GM13976 (cell line): ENCODE measurements around the gene ELOVL2.
"Not testable (repeated sequence)": the region's sequence is repeated elsewhere in the genome, so short reads cannot be mapped to it uniquely, and the experiment has no call there.

ENCODE experiments used
- DNase-seq: peaks from one replicate; pipeline ENCODE4 v3.0.0; 2012; ENCODE audit warnings: low spot score
- CTCF ChIP-seq: IDR thresholded peaks from 2 replicates; pipeline ENCODE4 v1.5.1; 2012; ENCODE audit warnings: borderline replicate concordance, mild to moderate bottlenecking; ENCODE audit not compliant: insufficient read depth; ENCODE audit errors: extremely low read depth, missing control alignments, control extremely low read depth
- in situ Hi-C: fragments of 300-500 bp; cut with MboI; formaldehyde crosslinking; loops from one replicate; pipeline ENCODE4 v1.12.0; 2022; ENCODE audit warnings: low sequenced_read_pairs, mixed read lengths, inconsistent platforms; ENCODE audit not compliant: unreplicated experiment

Gene ELOVL2

GRCh38 chr6:11011787-11012234 lies 32.3 kb downstream of the ELOVL2 start:
- DNase-seq = no peak
- in situ Hi-C loops = no loop called here
- TF ChIP-seq CTCF = no peak

- TF ChIP-seq CTCF = no peak
- in situ Hi-C loops = no loop called here
- no peak for DNase-seq
Observed at GRCh38 chr6:11009353-11009752, 34.8 kb downstream of the ELOVL2 start.

GRCh38 chr6:11008821-11009220 lies 35.3 kb downstream of the ELOVL2 start:
- no peak for DNase-seq
- TF ChIP-seq CTCF = no peak
- in situ Hi-C loops = no loop called here

- no peak for TF ChIP-seq CTCF
- in situ Hi-C loops = no loop called here
- DNase-seq = no peak
Observed at GRCh38 chr6:11007715-11008608, 36.1 kb downstream of the ELOVL2 start.

- in situ Hi-C loops = no loop called here
- DNase-seq = no peak
- TF ChIP-seq CTCF = no peak
Observed at GRCh38 chr6:11006061-11006460, 38.0 kb downstream of the ELOVL2 start.

GRCh38 chr6:11003297-11003696 lies 40.8 kb downstream of the ELOVL2 start:
- in situ Hi-C loops, DNase-seq: not testable (repeated sequence)

GRCh38 chr6:11002176-11002575 lies 41.9 kb downstream of the ELOVL2 start:
- TF ChIP-seq CTCF = no peak
- in situ Hi-C loops = no loop called here
- DNase-seq = no peak
